Neural cell (in vitro differentiated cells): ENCODE measurements around the gene GPER1. TPM values are rescaled to one million over a fixed set of nuclear protein-coding genes. Genes with fewer than 3 reads are reported as not detected.

Experiments used
- H2AFZ ChIP-seq: fragments of 200-600, 300-800 bp; sonication (generic), shearing (Covaris generic); 2 replicates; pipeline ENCODE4 v1.6.0; 2014; ENCODE audit warnings: low read depth, mild to moderate bottlenecking, antibody characterized with exemption, low read length, moderate library complexity
- H3F3A ChIP-seq: fragments of 200-600 bp; shearing (Covaris generic); 2 replicates; pipeline ENCODE4 v1.6.1; 2016; ENCODE audit warnings: mild to moderate bottlenecking, moderate library complexity, mixed read lengths, antibody characterized with exemption, low read length; ENCODE audit not compliant: insufficient read depth, poor library complexity, severe bottlenecking
- H3K27ac ChIP-seq: fragments of 200-600, 300-800 bp; sonication (generic), shearing (Covaris generic); 2 replicates; pipeline ENCODE4 v1.5.1; 2014; ENCODE audit warnings: mild to moderate bottlenecking, low read length, moderate library complexity
- H3K27me3 ChIP-seq: fragments of 300-800, 200-600 bp; sonication (generic), shearing (Covaris generic); 2 replicates; pipeline ENCODE4 v1.6.0; 2014; ENCODE audit warnings: mild to moderate bottlenecking, low read depth, low read length, moderate library complexity; ENCODE audit not compliant: insufficient read depth
- H3K36me3 ChIP-seq: fragments of 300-800, 200-600 bp; sonication (generic), shearing (Covaris generic); 2 replicates; pipeline ENCODE4 v1.5.1; 2014; ENCODE audit warnings: mild to moderate bottlenecking, antibody characterized with exemption, low read length, moderate library complexity; ENCODE audit not compliant: insufficient read depth
- H3K4me2 ChIP-seq: fragments of 300-800, 200-600 bp; sonication (generic), shearing (Covaris generic); 2 replicates; pipeline ENCODE4 v1.6.0; 2014; ENCODE audit warnings: mild to moderate bottlenecking, low read length
- H3K4me3 ChIP-seq: fragments of 300-800, 200-600 bp; sonication (generic), shearing (Covaris generic); 2 replicates; pipeline ENCODE4 v1.5.1; 2014; ENCODE audit warnings: mild to moderate bottlenecking, low read length, moderate library complexity
- H3K79me2 ChIP-seq: fragments of 200-600 bp; shearing (Covaris generic); replicated peaks from 2 replicates; pipeline ENCODE4 v1.6.0; 2014; ENCODE audit warnings: mild to moderate bottlenecking, low read length, moderate library complexity; ENCODE audit not compliant: insufficient read depth
- H3K9ac ChIP-seq: fragments of 300-800, 200-600 bp; sonication (generic), shearing (Covaris generic); 2 replicates; pipeline ENCODE4 v1.6.1; 2016; ENCODE audit warnings: mild to moderate bottlenecking, low read length, mixed read lengths
- H3K9me2 ChIP-seq: fragments of 200-600 bp; shearing (Covaris generic); 2 replicates; pipeline ENCODE4 v1.6.1; 2016; ENCODE audit warnings: mild to moderate bottlenecking, low read length, mixed read lengths; ENCODE audit not compliant: insufficient read depth
- H3K9me3 ChIP-seq: fragments of 200-600, 300-800 bp; sonication (generic), shearing (Covaris generic); 2 replicates; pipeline ENCODE4 v1.6.1; 2016; ENCODE audit warnings: mild to moderate bottlenecking, mixed run types, low read length, moderate library complexity, mixed read lengths
- H4K20me1 ChIP-seq: fragments of 200-600 bp; shearing (Covaris generic); 2 replicates; pipeline ENCODE4 v1.6.1; 2016; ENCODE audit warnings: mild to moderate bottlenecking, mixed run types; ENCODE audit not compliant: insufficient read depth
- CTCF ChIP-seq: fragments of 450-650 bp; IDR thresholded peaks from 2 replicates; pipeline ENCODE4 v1.5.1; 2014; ENCODE audit warnings: antibody characterized with exemption, mild to moderate bottlenecking, moderate library complexity; ENCODE audit not compliant: poor library complexity, severe bottlenecking
- EP300 ChIP-seq: fragments of 450-650 bp; conservative IDR thresholded peaks from 2 replicates; pipeline ENCODE4 v1.6.1; 2014; ENCODE audit warnings: antibody characterized with exemption, mild to moderate bottlenecking, moderate library complexity; ENCODE audit not compliant: poor library complexity, severe bottlenecking
- EZH2 ChIP-seq: fragments of 200-600, 300-800 bp; shearing (Covaris generic), sonication (generic); IDR thresholded peaks from 2 replicates; pipeline ENCODE4 v1.6.1; 2014; ENCODE audit warnings: antibody characterized with exemption, low read length, borderline replicate concordance, mild to moderate bottlenecking; ENCODE audit not compliant: insufficient read depth, poor library complexity, severe bottlenecking
- MXI1 ChIP-seq: fragments of 450-650 bp; conservative IDR thresholded peaks from 2 replicates; pipeline ENCODE4 v1.6.1; 2014; ENCODE audit warnings: antibody characterized with exemption, mild to moderate bottlenecking; ENCODE audit not compliant: poor library complexity, severe bottlenecking
- POLR2AphosphoS5 ChIP-seq: IDR thresholded peaks from 2 replicates; pipeline ENCODE4 v1.6.1; 2012
- RAD21 ChIP-seq: fragments of 450-650 bp; conservative IDR thresholded peaks from 2 replicates; pipeline ENCODE4 v1.6.1; 2014; ENCODE audit warnings: antibody characterized with exemption, mild to moderate bottlenecking, moderate library complexity
- REST ChIP-seq: IDR thresholded peaks from 2 replicates; pipeline ENCODE4 v1.6.1; 2012; ENCODE audit warnings: borderline replicate concordance
- SMC3 ChIP-seq: fragments of 450-650 bp; conservative IDR thresholded peaks from 2 replicates; pipeline ENCODE4 v1.6.1; 2014; ENCODE audit warnings: antibody characterized with exemption, mild to moderate bottlenecking, moderate library complexity; ENCODE audit not compliant: poor library complexity
- TAF1 ChIP-seq: IDR thresholded peaks from 2 replicates; pipeline ENCODE4 v1.6.1; 2012; ENCODE audit warnings: low read depth
- polyA plus RNA-seq: library from polyadenylated mRNA; depleted of rRNA; stranded (reverse); fragments of >200 nt; gene quantifications from 2 replicates; pipeline ENCODE4 v1.2.3, GENCODE V29; 2014

The GPER1 gene
- polyA plus RNA-seq, 1 donor from 2014 or later: not detected

- Histone ChIP-seq H3K27ac (no peak overlapping the region), H3K79me2 (no peaks in the 10 kb centered on the region), H3K9me3 (no peaks in the 10 kb centered on the region), H3K36me3 (no peaks in the 10 kb centered on the region), H3K4me2 (no peak overlapping the region), H3K27me3 (no peaks in the 10 kb centered on the region), H3K9ac (no peak overlapping the region), H3F3A (no peaks in the 10 kb centered on the region), H3K9me2 (no peaks in the 10 kb centered on the region), H3K4me3 (no peak overlapping the region), H2AFZ (no peak overlapping the region), H4K20me1 (no peaks in the 10 kb centered on the region)
- no peak for TF ChIP-seq RAD21
- no peak for TF ChIP-seq EP300
- no peak for TF ChIP-seq MXI1
- TF ChIP-seq CTCF: no peak
- no peak for TF ChIP-seq TAF1
- no peak for TF ChIP-seq EZH2
- TF ChIP-seq REST: no peak
- no peak for TF ChIP-seq POLR2AphosphoS5
- no peak for TF ChIP-seq SMC3
These were observed 23.3 kb upstream of the GPER1 start for GRCh38 chr7:1064581-1064980.

GRCh38 chr7:1065263-1065584 lies 22.7 kb upstream of the GPER1 start:
- no peak overlapping the region for H3K4me2 ChIP-seq
- no peak overlapping the region for H3K27ac ChIP-seq
- no peaks in the 10 kb centered on the region for H3K9me2 ChIP-seq
- no peaks in the 10 kb centered on the region for H3K9me3 ChIP-seq
- no peak for TF ChIP-seq MXI1
- TF ChIP-seq TAF1: no peak
- no peak for TF ChIP-seq EZH2
- no peak for TF ChIP-seq RAD21
- TF ChIP-seq SMC3: no peak
- no peak for TF ChIP-seq EP300
- no peak for TF ChIP-seq CTCF
- TF ChIP-seq POLR2AphosphoS5: no peak
- no peak for TF ChIP-seq REST
- no peak overlapping the region for H3K4me3 ChIP-seq
- H3K79me2 ChIP-seq: no peaks in the 10 kb centered on the region
- H3K9ac ChIP-seq: no peak overlapping the region
- H3K36me3 ChIP-seq: no peaks in the 10 kb centered on the region
- H2AFZ ChIP-seq: no peak overlapping the region
- H4K20me1 ChIP-seq: no peaks in the 10 kb centered on the region
- H3K27me3 ChIP-seq: no peaks in the 10 kb centered on the region
- no peaks in the 10 kb centered on the region for H3F3A ChIP-seq
